Liver (tissue), 3 donors: ENCODE measurements around the gene GRIP2.

ENCODE experiments used
- EGR1 ChIP-seq, 2 donors: IDR thresholded peaks; 2 replicates each; pipeline ENCODE4 v1.6.1; 2016 to 2018; ENCODE audit warnings: antibody characterized with exemption in 2 of 2, low read depth in 2 of 2
- FOXA1 ChIP-seq: IDR thresholded peaks from 2 replicates; pipeline ENCODE4 v1.6.1; 2016; ENCODE audit warnings: antibody characterized with exemption
- GABPA ChIP-seq, 2 donors: IDR thresholded peaks in 1 of 2; conservative IDR thresholded peaks in 1 of 2; 2 replicates each; pipeline ENCODE4 v1.6.1; 2016; ENCODE audit warnings: antibody characterized with exemption in 2 of 2, mild to moderate bottlenecking in 1 of 2, moderate library complexity in 1 of 2
- HNF4A ChIP-seq, 2 donors: conservative IDR thresholded peaks; 2 replicates each; pipeline ENCODE4 v1.6.1; 2016; ENCODE audit warnings: antibody characterized with exemption in 2 of 2, mild to moderate bottlenecking in 2 of 2
- JUND ChIP-seq, 2 donors: IDR thresholded peaks; 2 replicates each; pipeline ENCODE4 v1.6.1; 2016; ENCODE audit warnings: antibody characterized with exemption in 2 of 2
- RAD21 ChIP-seq, 2 donors: IDR thresholded peaks; 2 replicates each; pipeline ENCODE4 v1.6.1; 2016; ENCODE audit warnings: antibody characterized with exemption in 2 of 2, mild to moderate bottlenecking in 2 of 2
- RXRA ChIP-seq, 2 donors: IDR thresholded peaks; 2 replicates each; pipeline ENCODE4 v1.6.1; 2017 to 2018; ENCODE audit warnings: antibody characterized with exemption in 2 of 2, mild to moderate bottlenecking in 1 of 2
- TAF1 ChIP-seq: conservative IDR thresholded peaks from 2 replicates; pipeline ENCODE4 v1.6.1; 2016; ENCODE audit warnings: antibody characterized with exemption, mild to moderate bottlenecking
- YY1 ChIP-seq: IDR thresholded peaks from 2 replicates; pipeline ENCODE4 v1.6.1; 2016; ENCODE audit warnings: antibody characterized with exemption, mild to moderate bottlenecking
- TF ChIP-seq, protein P1 (sequence below): fragments of 150-350 bp; IDR thresholded peaks from 2 replicates; pipeline ENCODE4 v1.5.1; 2017; ENCODE audit warnings: improper control_type of control experiment, low read depth, low read length; ENCODE audit not compliant: missing input control
- TF ChIP-seq, protein P2 (sequence below): IDR thresholded peaks from 2 replicates; pipeline ENCODE4 v1.6.1; 2016; ENCODE audit warnings: antibody characterized with exemption
- TF ChIP-seq, protein P3 (sequence below): IDR thresholded peaks from 2 replicates; pipeline ENCODE4 v1.6.1; 2016; ENCODE audit warnings: antibody characterized with exemption
- TF ChIP-seq, protein P4 (sequence below): IDR thresholded peaks from 2 replicates; pipeline ENCODE4 v1.6.1; 2016; ENCODE audit warnings: antibody characterized with exemption, mild to moderate bottlenecking
- donor health status: healthy.
- donor health status: healthy.

DNA sequence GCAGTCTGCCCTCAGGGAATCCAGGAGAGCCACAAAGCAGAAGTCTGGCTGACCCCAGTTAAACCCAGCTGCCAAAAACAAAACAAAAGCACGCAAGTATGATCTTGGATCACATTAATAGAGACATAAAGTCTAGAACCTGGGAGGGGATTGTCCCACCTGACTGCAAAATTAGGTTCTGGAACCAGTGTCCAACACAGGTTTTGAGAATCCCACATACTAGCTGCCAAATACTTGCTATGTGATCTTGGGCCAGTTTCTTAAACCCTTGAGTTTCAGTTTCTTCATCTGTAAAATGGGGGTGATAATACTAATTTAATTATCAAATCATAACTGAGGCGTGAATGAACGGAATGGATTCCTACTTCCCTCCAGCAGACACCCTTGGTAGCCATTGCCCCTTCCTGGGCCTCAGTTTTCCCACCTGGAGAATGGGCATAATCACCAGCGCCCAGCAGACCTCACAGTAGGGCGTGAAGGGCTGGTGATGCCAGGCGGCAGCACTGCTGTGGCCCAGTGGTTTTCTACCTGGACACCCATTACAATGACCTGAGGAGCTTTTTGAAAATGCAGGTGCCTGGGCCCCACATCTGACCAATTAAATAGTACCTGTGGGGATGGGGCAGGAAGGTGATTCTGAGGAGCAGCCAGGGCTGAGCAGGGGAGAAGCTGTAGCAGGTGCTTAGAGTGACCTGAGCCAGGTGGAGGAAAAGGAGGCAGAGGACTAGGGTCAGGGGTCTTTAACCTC lies 32.2 kb downstream of the GRIP2 start:
- TF ChIP-seq, protein P1, sequence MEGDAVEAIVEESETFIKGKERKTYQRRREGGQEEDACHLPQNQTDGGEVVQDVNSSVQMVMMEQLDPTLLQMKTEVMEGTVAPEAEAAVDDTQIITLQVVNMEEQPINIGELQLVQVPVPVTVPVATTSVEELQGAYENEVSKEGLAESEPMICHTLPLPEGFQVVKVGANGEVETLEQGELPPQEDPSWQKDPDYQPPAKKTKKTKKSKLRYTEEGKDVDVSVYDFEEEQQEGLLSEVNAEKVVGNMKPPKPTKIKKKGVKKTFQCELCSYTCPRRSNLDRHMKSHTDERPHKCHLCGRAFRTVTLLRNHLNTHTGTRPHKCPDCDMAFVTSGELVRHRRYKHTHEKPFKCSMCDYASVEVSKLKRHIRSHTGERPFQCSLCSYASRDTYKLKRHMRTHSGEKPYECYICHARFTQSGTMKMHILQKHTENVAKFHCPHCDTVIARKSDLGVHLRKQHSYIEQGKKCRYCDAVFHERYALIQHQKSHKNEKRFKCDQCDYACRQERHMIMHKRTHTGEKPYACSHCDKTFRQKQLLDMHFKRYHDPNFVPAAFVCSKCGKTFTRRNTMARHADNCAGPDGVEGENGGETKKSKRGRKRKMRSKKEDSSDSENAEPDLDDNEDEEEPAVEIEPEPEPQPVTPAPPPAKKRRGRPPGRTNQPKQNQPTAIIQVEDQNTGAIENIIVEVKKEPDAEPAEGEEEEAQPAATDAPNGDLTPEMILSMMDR: no peak
- TF ChIP-seq, protein P2, sequence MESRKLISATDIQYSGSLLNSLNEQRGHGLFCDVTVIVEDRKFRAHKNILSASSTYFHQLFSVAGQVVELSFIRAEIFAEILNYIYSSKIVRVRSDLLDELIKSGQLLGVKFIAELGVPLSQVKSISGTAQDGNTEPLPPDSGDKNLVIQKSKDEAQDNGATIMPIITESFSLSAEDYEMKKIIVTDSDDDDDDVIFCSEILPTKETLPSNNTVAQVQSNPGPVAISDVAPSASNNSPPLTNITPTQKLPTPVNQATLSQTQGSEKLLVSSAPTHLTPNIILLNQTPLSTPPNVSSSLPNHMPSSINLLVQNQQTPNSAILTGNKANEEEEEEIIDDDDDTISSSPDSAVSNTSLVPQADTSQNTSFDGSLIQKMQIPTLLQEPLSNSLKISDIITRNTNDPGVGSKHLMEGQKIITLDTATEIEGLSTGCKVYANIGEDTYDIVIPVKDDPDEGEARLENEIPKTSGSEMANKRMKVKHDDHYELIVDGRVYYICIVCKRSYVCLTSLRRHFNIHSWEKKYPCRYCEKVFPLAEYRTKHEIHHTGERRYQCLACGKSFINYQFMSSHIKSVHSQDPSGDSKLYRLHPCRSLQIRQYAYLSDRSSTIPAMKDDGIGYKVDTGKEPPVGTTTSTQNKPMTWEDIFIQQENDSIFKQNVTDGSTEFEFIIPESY: no peak
- TF ChIP-seq, protein P3, sequence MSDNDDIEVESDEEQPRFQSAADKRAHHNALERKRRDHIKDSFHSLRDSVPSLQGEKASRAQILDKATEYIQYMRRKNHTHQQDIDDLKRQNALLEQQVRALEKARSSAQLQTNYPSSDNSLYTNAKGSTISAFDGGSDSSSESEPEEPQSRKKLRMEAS: no peak
- TF ChIP-seq FOXA1 (no peak), TAF1 (no peak), HNF4A (conservative IDR thresholded peaks at IDR 0.05) (no peak), YY1 (no peak), EGR1 (IDR thresholded peaks at IDR 0.05; ENCODE audit: low read depth in 2 of 2) (no peak), JUND (IDR thresholded peaks at IDR 0.05) (no peak), RAD21 (IDR thresholded peaks at IDR 0.05) (no peak), GABPA (IDR thresholded peaks at IDR 0.05 in 1 of 2, conservative IDR thresholded peaks at IDR 0.05 in 1 of 2) (no peak), RXRA (IDR thresholded peaks at IDR 0.05) (no peak)
- TF ChIP-seq, protein P4, sequence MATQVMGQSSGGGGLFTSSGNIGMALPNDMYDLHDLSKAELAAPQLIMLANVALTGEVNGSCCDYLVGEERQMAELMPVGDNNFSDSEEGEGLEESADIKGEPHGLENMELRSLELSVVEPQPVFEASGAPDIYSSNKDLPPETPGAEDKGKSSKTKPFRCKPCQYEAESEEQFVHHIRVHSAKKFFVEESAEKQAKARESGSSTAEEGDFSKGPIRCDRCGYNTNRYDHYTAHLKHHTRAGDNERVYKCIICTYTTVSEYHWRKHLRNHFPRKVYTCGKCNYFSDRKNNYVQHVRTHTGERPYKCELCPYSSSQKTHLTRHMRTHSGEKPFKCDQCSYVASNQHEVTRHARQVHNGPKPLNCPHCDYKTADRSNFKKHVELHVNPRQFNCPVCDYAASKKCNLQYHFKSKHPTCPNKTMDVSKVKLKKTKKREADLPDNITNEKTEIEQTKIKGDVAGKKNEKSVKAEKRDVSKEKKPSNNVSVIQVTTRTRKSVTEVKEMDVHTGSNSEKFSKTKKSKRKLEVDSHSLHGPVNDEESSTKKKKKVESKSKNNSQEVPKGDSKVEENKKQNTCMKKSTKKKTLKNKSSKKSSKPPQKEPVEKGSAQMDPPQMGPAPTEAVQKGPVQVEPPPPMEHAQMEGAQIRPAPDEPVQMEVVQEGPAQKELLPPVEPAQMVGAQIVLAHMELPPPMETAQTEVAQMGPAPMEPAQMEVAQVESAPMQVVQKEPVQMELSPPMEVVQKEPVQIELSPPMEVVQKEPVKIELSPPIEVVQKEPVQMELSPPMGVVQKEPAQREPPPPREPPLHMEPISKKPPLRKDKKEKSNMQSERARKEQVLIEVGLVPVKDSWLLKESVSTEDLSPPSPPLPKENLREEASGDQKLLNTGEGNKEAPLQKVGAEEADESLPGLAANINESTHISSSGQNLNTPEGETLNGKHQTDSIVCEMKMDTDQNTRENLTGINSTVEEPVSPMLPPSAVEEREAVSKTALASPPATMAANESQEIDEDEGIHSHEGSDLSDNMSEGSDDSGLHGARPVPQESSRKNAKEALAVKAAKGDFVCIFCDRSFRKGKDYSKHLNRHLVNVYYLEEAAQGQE: no peak
